ENCODE results near the gene CTNNB1. TPM values are rescaled to one million over a fixed set of nuclear protein-coding genes. Genes with fewer than 3 reads are reported as not detected.

Gene CTNNB1
- total RNA-seq, 1 experiment from 2014 or later: 387 TPM

DNA sequence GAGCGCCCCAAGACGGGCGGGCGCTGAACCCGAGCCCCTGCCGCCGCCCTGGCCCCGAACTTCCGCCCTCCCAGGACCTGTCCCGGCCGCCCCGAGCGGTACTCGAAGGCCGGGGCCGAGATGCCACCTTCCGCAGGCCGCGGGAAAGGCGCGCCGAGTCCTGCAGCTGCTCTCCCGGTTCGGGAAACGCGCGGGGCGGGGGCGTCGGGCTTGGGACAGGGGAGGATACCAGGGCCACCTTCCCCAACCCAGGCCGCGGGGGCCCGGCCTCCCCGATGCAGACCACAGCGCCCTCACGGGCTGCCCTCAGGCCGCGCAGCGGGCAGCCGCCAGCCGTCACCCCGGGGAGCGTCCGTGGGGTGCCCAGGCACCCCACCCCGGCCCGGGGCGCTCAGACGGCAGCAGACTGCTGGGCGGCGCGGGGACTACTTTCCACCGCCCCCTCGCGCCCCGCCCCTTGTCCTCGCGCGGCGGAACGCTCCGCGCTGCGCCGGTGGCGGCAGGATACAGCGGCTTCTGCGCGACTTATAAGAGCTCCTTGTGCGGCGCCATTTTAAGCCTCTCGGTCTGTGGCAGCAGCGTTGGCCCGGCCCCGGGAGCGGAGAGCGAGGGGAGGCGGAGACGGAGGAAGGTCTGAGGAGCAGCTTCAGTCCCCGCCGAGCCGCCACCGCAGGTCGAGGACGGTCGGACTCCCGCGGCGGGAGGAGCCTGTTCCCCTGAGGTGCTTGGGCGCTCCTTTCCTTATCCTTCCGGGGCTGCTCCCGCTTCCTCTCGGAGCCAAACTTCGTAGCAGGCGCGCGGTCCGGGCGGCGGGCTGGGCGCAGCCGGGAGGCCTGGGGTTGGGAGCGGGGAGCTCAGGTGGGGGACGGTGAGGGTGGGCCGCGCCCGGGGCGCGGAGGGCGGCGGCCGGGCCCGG is at the start of gene CTNNB1 (continued):
- TF ChIP-seq, protein P1, sequence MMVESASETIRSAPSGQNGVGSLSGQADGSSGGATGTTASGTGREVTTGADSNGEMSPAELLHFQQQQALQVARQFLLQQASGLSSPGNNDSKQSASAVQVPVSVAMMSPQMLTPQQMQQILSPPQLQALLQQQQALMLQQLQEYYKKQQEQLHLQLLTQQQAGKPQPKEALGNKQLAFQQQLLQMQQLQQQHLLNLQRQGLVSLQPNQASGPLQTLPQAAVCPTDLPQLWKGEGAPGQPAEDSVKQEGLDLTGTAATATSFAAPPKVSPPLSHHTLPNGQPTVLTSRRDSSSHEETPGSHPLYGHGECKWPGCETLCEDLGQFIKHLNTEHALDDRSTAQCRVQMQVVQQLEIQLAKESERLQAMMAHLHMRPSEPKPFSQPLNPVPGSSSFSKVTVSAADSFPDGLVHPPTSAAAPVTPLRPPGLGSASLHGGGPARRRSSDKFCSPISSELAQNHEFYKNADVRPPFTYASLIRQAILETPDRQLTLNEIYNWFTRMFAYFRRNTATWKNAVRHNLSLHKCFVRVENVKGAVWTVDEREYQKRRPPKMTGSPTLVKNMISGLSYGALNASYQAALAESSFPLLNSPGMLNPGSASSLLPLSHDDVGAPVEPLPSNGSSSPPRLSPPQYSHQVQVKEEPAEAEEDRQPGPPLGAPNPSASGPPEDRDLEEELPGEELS (CRISPR knock-in tag; IDR thresholded peaks at IDR 0.05): peak; percentile 78; the same call in 1 of the 2 replicates
- TF ChIP-seq GABPB1 (CRISPR knock-in tag; IDR thresholded peaks at IDR 0.05) (peak; percentile 58; the same call in 1 of the 2 replicates), CBFB (CRISPR knock-in tag; IDR thresholded peaks at IDR 0.05; ENCODE audit: low read depth) (no peak), NR1H2 (CRISPR knock-in tag; IDR thresholded peaks at IDR 0.05) (peak; percentile 73; the same call in 1 of the 2 replicates), ZBTB21 (CRISPR knock-in tag; IDR thresholded peaks at IDR 0.05; ENCODE audit: borderline replicate concordance) (no peak), SP1 (CRISPR knock-in tag; conservative IDR thresholded peaks at IDR 0.05) (peak; percentile 99), ZNF416 (CRISPR knock-in tag; IDR thresholded peaks at IDR 0.05) (peak; percentile 83; the same call in 1 of the 2 replicates), MXD4 (CRISPR knock-in tag; IDR thresholded peaks at IDR 0.05; ENCODE audit: borderline replicate concordance) (no peak)
- TF ChIP-seq, protein P2, sequence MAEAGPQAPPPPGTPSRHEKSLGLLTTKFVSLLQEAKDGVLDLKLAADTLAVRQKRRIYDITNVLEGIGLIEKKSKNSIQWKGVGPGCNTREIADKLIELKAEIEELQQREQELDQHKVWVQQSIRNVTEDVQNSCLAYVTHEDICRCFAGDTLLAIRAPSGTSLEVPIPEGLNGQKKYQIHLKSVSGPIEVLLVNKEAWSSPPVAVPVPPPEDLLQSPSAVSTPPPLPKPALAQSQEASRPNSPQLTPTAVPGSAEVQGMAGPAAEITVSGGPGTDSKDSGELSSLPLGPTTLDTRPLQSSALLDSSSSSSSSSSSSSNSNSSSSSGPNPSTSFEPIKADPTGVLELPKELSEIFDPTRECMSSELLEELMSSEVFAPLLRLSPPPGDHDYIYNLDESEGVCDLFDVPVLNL (CRISPR knock-in tag; IDR thresholded peaks at IDR 0.05; ENCODE audit: borderline replicate concordance, low read depth): peak; percentile 80
- TF ChIP-seq, protein P3, sequence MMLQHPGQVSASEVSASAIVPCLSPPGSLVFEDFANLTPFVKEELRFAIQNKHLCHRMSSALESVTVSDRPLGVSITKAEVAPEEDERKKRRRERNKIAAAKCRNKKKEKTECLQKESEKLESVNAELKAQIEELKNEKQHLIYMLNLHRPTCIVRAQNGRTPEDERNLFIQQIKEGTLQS (CRISPR knock-in tag; conservative IDR thresholded peaks at IDR 0.05): no peak
- TF ChIP-seq, protein P4, sequence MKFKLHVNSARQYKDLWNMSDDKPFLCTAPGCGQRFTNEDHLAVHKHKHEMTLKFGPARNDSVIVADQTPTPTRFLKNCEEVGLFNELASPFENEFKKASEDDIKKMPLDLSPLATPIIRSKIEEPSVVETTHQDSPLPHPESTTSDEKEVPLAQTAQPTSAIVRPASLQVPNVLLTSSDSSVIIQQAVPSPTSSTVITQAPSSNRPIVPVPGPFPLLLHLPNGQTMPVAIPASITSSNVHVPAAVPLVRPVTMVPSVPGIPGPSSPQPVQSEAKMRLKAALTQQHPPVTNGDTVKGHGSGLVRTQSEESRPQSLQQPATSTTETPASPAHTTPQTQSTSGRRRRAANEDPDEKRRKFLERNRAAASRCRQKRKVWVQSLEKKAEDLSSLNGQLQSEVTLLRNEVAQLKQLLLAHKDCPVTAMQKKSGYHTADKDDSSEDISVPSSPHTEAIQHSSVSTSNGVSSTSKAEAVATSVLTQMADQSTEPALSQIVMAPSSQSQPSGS (CRISPR knock-in tag; IDR thresholded peaks at IDR 0.05; ENCODE audit: borderline replicate concordance, low read depth): no peak
- TF ChIP-seq, protein P5, sequence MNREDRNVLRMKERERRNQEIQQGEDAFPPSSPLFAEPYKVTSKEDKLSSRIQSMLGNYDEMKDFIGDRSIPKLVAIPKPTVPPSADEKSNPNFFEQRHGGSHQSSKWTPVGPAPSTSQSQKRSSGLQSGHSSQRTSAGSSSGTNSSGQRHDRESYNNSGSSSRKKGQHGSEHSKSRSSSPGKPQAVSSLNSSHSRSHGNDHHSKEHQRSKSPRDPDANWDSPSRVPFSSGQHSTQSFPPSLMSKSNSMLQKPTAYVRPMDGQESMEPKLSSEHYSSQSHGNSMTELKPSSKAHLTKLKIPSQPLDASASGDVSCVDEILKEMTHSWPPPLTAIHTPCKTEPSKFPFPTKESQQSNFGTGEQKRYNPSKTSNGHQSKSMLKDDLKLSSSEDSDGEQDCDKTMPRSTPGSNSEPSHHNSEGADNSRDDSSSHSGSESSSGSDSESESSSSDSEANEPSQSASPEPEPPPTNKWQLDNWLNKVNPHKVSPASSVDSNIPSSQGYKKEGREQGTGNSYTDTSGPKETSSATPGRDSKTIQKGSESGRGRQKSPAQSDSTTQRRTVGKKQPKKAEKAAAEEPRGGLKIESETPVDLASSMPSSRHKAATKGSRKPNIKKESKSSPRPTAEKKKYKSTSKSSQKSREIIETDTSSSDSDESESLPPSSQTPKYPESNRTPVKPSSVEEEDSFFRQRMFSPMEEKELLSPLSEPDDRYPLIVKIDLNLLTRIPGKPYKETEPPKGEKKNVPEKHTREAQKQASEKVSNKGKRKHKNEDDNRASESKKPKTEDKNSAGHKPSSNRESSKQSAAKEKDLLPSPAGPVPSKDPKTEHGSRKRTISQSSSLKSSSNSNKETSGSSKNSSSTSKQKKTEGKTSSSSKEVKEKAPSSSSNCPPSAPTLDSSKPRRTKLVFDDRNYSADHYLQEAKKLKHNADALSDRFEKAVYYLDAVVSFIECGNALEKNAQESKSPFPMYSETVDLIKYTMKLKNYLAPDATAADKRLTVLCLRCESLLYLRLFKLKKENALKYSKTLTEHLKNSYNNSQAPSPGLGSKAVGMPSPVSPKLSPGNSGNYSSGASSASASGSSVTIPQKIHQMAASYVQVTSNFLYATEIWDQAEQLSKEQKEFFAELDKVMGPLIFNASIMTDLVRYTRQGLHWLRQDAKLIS (CRISPR knock-in tag; IDR thresholded peaks at IDR 0.05; ENCODE audit: borderline replicate concordance): 0 out of 2 replicates have a peak, but pooled peaks have one; percentile 53
- TF ChIP-seq, protein P6, sequence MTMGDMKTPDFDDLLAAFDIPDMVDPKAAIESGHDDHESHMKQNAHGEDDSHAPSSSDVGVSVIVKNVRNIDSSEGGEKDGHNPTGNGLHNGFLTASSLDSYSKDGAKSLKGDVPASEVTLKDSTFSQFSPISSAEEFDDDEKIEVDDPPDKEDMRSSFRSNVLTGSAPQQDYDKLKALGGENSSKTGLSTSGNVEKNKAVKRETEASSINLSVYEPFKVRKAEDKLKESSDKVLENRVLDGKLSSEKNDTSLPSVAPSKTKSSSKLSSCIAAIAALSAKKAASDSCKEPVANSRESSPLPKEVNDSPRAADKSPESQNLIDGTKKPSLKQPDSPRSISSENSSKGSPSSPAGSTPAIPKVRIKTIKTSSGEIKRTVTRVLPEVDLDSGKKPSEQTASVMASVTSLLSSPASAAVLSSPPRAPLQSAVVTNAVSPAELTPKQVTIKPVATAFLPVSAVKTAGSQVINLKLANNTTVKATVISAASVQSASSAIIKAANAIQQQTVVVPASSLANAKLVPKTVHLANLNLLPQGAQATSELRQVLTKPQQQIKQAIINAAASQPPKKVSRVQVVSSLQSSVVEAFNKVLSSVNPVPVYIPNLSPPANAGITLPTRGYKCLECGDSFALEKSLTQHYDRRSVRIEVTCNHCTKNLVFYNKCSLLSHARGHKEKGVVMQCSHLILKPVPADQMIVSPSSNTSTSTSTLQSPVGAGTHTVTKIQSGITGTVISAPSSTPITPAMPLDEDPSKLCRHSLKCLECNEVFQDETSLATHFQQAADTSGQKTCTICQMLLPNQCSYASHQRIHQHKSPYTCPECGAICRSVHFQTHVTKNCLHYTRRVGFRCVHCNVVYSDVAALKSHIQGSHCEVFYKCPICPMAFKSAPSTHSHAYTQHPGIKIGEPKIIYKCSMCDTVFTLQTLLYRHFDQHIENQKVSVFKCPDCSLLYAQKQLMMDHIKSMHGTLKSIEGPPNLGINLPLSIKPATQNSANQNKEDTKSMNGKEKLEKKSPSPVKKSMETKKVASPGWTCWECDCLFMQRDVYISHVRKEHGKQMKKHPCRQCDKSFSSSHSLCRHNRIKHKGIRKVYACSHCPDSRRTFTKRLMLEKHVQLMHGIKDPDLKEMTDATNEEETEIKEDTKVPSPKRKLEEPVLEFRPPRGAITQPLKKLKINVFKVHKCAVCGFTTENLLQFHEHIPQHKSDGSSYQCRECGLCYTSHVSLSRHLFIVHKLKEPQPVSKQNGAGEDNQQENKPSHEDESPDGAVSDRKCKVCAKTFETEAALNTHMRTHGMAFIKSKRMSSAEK (CRISPR knock-in tag; IDR thresholded peaks at IDR 0.05; ENCODE audit: borderline replicate concordance): no peak
- TF ChIP-seq, protein P7, sequence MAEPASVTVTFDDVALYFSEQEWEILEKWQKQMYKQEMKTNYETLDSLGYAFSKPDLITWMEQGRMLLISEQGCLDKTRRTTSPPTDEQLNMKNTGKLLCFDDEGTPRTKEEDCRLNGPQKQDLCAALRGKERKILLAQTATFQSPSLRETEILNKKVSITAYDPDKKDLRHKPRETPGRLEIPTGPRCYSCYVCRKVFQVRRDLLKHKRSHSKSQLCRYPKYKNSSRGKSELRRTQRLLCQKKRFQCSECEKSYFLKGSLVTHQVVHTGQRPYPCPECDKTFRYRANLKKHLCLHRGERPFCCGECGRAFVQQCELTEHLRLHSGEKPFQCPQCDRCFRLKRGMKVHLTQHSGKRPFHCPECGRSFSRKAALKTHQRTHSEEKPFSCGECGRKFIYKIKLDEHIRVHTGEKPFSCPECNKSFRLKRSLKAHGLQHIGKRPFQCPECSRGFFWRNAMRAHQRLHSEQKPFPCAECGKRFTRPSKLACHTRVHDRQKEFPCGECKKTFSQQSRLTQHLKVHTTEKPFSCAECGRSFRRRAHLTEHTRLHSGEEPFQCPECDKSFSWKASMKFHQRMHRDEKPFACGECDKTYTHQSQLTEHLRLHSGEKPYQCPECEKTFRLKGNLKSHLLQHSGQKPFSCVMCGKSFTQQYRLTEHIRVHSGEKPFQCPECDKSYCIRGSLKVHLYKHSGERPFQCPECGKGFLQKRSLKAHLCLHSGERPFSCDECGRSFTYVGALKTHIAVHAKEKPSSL (CRISPR knock-in tag; conservative IDR thresholded peaks at IDR 0.05): no peak
- TF ChIP-seq, protein P8, sequence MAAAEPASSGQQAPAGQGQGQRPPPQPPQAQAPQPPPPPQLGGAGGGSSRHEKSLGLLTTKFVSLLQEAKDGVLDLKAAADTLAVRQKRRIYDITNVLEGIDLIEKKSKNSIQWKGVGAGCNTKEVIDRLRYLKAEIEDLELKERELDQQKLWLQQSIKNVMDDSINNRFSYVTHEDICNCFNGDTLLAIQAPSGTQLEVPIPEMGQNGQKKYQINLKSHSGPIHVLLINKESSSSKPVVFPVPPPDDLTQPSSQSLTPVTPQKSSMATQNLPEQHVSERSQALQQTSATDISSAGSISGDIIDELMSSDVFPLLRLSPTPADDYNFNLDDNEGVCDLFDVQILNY (CRISPR knock-in tag; IDR thresholded peaks at IDR 0.05): 0 out of 2 replicates have a peak, but pooled peaks have one; percentile 64
- TF ChIP-seq, protein P9, sequence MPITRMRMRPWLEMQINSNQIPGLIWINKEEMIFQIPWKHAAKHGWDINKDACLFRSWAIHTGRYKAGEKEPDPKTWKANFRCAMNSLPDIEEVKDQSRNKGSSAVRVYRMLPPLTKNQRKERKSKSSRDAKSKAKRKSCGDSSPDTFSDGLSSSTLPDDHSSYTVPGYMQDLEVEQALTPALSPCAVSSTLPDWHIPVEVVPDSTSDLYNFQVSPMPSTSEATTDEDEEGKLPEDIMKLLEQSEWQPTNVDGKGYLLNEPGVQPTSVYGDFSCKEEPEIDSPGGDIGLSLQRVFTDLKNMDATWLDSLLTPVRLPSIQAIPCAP (CRISPR knock-in tag; IDR thresholded peaks at IDR 0.05): no peak; the same call in 1 of the 2 replicates
- TF ChIP-seq, protein P10, sequence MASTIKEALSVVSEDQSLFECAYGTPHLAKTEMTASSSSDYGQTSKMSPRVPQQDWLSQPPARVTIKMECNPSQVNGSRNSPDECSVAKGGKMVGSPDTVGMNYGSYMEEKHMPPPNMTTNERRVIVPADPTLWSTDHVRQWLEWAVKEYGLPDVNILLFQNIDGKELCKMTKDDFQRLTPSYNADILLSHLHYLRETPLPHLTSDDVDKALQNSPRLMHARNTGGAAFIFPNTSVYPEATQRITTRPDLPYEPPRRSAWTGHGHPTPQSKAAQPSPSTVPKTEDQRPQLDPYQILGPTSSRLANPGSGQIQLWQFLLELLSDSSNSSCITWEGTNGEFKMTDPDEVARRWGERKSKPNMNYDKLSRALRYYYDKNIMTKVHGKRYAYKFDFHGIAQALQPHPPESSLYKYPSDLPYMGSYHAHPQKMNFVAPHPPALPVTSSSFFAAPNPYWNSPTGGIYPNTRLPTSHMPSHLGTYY (CRISPR knock-in tag; IDR thresholded peaks at IDR 0.05): no peak

All from WTC11 (cell line).